ENCODE measurements around the gene PITPNB. TPM values are rescaled to one million over a fixed set of nuclear protein-coding genes. Genes with fewer than 3 reads are reported as not detected.
A peak's percentile ranks its signal among the peaks of the same experiment; 100 is the strongest.

Gene PITPNB
- total RNA-seq, 1 donor from 2014 or later = 72.5 TPM

DNA sequence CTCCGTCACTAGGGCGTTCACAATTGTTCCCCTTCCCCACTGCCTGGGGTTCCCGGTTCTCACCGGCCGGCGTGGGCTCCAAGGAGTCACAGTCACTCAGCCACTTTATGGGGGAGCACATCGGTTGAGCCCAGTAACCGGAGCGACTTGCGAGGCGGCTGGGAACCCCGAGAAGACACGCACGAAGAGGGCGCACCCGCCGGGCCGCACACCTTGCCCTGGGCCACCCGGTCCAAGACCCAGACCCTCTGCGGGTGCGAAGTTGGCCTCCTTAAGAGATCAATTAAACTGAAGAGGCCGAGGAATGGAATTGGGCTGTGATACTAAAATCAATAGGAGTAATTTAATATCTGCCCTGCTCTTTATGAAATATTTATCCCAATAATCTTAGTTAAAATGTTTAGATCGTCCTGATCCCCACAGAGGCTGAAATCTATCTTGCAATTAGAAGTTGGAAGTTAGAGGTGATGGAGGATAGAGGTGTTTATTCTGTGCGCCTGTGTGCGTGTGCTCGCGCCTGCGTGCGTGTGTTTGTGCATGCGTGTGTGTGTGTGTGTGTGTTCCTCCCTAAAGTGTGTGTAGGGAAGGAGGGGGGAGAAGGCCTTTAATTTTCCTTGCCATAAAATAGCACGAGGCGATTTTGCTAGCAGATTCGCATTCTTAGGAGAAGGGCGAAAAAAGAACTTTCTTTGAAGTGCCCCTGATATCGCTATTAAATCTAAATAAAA lies 116.5 kb downstream of the PITPNB start:
- peaks cover 8% of the 10 kb centered on the region for H3K27me3 Mint-ChIP-seq (ENCODE audit: unreplicated experiment)

More for the DNA sequence above, 116.5 kb downstream of the PITPNB start:
- no peaks in the 10 kb centered on the region for H3K9me3 Mint-ChIP-seq (ENCODE audit: unreplicated experiment)
- H3K36me3 Mint-ChIP-seq (ENCODE audit: low read depth, unreplicated experiment) = no peaks in the 10 kb centered on the region
- TF ChIP-seq, protein P1, sequence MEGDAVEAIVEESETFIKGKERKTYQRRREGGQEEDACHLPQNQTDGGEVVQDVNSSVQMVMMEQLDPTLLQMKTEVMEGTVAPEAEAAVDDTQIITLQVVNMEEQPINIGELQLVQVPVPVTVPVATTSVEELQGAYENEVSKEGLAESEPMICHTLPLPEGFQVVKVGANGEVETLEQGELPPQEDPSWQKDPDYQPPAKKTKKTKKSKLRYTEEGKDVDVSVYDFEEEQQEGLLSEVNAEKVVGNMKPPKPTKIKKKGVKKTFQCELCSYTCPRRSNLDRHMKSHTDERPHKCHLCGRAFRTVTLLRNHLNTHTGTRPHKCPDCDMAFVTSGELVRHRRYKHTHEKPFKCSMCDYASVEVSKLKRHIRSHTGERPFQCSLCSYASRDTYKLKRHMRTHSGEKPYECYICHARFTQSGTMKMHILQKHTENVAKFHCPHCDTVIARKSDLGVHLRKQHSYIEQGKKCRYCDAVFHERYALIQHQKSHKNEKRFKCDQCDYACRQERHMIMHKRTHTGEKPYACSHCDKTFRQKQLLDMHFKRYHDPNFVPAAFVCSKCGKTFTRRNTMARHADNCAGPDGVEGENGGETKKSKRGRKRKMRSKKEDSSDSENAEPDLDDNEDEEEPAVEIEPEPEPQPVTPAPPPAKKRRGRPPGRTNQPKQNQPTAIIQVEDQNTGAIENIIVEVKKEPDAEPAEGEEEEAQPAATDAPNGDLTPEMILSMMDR (IDR thresholded peaks at IDR 0.05; ENCODE audit: unreplicated experiment) = no peak
- no peak for DNase-seq (ENCODE audit: low spot score)
- no peak overlapping the region for H3K27ac Mint-ChIP-seq (ENCODE audit: unreplicated experiment)
- H3K4me1 Mint-ChIP-seq (ENCODE audit: unreplicated experiment) = peaks cover 30% of the 10 kb centered on the region
- peak overlapping the region; percentile 91 for H3K4me3 Mint-ChIP-seq (ENCODE audit: unreplicated experiment)

Small RNA genes lying within 50 kb of the gene (microRNA-seq; reads per million reads assigned to microRNA genes)
- gene MIR3199-1 (ENCODE audit: unreplicated experiment) (not detected), gene MIR3199-2 (ENCODE audit: unreplicated experiment) (not detected)

Other genes with a start within 250 kb of the PITPNB start
- 9.9 TPM for gene MN1, start 117.5 kb downstream of the PITPNB start, total RNA-seq (ENCODE audit: unreplicated experiment)

Data from endothelial cell (in vitro differentiated cells).